Activated CD8-positive, alpha-beta memory T cell treated with anti-CD3 and anti-CD28 coated beads, Interleukin-2, amount 50 U/mL, for 4 hours (primary cell): ENCODE data around the gene KCNK7.

Experiments
- DNase-seq: peaks from one replicate; pipeline ENCODE4 v3.0.0-alpha.2; 2020

KCNK7 gene

DNA sequence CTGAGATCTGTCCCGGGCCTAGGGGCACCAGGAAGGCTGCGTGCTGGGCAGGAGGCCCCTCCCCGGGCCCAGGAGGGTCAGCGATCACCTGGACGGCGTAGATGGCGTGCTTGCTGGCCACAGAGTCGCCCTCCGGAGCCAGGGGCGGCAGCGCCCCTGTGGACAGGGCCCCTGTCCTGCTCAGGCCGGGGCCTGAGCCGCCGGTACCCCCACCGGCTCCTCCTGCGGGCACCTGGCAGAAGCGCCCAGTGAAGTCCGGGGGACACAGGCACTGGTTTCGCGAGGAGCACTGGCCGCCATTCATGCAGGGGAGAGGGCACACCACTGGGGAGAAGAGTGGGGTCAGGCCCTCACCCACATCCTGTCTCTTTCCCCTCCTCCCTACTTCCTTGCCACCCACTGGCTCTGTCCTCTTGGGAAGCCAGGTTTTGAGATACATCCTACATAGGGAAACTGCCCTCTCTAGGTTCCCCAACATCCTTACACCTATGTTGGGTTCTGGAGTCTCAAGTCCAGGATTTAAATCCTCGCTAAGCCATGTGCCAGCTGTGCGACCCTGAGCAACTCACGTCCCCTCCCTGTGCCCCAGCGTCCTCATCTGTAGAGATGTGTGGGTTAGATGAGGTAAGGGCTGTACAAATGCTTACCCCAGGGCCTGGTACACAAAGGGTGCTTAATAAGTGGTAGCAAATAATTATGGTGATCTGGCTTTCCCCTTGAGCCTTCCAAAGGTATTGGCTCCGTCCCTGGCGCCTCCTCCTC is 41.4 kb downstream of the KCNK7 start:
- DNase-seq: no peak

DNA sequence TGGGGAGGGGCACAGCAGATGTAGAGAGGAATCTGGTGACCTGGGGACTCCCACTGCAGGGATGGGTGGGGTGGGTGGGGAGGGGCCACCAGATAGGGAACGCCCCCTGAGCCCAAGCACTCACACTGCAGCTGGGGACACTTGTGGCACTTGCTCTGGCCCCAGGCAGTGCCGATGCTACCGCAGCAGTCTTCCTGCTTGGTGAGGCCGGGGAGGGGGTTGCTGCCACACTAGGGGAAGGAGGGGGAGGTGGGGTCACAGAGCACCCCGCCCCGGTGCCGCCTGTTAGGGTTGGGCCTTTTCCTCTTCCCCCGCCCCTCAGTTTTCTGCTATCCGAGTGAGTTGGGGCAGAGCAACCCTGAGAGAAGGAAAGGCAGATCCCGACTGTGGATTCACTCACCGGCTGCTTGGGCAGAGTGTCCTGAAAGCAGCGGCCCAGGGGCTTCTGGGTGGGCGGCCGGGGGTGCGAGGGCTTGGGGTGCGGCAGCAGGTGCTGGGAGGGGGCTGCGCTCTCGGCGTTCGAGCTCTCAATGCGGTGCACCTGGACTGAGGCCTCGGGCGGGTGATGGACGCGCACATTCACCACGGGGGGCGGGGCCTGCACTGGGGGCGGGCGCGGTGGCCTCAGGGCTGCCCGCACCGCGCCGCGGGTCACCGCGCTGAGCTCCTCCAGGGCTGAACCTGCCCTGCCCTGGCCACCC is 42.1 kb downstream of the KCNK7 start:
- peak; percentile 60 for DNase-seq

DNA sequence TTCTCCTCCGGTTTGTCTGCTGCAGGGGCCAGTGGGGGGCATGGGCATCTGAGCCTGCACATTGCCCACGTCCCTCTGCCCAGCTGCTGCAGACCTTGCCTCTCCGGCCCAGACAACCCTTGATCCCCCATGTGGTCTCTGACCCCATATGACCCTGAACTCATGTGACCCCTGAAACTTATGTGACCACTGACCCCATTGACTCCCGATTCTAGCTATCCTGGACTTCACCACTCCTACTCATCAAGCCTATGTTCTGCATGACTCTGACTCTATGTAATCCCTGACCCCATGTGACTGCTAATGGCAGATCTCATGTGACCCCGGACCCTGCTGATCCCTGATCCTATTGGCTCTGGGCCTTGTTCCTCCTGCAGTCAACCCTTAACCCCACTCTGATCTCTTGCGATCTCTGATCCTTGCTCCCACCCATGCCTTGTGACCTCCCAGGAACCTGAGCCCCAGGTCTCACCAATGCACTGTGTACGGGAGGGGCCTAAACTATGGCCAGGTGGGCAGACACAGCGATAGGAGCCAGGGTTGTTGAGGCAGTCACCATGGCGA is 43.1 kb downstream of the KCNK7 start:
- no peak for DNase-seq

DNA sequence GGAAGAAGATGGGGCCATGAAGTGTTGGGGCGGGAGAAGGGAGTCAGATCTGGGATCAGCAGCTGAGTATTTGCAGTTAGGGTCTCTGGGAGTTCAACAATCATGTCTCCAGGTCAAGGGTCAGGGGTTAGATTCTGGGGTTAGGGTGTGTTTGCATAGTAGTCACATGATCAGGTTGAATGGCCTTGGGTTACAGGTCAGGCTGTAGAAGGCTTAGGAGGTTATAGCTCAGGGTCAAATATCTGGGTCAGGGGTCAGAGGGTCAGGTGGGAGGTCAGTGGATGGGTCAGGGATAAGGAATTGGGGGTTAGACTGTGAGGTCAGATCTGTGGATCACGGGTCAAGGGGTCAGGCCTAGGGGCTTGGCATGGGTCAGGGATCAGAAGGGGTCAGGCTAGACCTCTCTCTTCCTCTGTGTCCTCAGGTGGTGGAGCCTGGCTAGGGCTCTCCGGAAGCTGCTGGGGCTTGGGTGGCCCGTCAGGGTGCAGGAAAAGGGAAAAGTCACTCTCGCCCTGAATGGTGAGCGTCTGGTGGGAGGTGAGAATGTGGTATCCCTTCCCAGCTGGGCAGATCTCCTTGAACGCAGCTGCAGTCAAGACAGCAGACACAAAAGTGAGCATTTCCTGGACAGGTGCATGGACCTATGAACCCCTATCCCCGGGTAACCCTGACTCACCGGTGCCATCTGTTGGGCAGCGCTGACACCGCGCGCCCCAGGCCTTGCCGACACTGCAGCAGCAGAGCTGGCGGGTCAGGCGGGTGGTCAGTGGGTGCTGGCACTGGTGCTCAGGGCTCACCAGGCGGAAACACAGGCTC is 43.8 kb downstream of the KCNK7 start:
- DNase-seq: peak; percentile 71

DNA sequence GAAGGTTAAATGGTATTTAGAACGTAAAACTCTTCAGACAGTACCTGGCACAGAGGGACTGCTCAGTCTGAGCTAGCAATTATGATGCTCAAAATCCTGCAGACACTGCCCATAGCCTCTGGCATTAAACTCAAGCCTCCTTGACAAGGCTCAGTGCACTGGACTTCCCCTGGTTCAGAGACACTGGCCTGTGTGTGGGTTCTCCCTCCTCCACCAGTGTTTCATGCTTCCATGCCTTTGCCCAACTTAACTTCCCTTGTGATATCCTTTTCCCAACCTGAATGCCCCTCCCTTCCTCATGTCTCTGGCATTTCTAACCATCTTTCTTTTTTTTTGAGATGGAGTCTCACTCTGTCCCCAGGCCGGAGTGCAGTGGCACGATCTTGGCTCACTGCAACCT is 46.5 kb downstream of the KCNK7 start:
- no peak for DNase-seq

DNA sequence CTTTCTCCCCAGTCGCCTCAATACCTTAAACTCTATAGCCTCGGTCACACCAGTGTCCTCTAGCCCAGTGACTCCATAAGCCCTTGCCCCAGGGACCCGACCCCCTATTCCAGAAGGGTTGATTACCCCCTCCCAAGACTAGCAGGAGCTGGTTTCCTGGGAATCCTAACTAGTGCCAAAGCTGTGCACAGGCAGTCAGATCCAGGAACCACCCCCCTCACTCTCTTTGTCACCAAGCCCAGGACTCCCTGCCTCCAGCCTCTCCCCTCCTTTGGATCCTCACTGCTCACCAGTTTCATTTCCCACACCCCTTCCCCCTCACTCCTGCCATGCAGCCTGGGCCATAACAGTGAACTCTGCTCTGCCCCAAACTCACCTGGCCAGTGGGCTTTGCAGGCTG is 47.2 kb downstream of the KCNK7 start:
- no peak for DNase-seq

DNA sequence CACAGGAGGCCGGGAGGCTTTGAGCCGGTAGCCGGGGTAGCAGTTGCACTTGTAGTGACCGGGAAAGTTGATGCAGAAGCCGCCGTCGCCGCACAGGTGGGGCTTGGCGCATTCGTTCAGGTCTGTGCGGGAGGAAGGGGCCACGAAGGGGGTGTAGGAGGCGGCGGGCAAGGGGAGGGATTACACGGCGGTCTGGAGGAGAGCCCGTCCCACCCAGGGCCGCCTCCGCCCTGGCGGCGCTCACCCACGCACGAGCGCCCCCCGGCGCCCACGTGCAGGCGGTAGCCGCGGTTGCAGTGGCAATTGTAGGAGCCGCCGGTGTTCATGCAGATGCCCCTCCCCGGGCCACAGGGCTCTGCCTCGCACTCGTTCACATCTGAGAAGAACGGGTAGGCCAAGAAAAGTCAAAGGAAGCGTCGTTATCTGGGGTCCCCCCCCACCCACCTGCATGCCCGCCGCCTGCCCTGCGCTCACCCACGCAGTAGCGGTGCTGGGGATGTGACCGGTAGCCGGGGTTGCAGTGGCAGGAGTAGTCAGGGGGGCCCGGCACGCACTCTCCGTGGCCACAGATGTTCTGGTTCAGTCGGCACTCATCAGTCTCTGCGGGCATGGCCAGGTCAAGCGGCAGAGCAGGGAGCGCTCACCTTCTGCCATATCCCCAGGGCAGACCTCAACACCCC is 48.0 kb downstream of the KCNK7 start:
- peak; percentile 52 for DNase-seq

DNA sequence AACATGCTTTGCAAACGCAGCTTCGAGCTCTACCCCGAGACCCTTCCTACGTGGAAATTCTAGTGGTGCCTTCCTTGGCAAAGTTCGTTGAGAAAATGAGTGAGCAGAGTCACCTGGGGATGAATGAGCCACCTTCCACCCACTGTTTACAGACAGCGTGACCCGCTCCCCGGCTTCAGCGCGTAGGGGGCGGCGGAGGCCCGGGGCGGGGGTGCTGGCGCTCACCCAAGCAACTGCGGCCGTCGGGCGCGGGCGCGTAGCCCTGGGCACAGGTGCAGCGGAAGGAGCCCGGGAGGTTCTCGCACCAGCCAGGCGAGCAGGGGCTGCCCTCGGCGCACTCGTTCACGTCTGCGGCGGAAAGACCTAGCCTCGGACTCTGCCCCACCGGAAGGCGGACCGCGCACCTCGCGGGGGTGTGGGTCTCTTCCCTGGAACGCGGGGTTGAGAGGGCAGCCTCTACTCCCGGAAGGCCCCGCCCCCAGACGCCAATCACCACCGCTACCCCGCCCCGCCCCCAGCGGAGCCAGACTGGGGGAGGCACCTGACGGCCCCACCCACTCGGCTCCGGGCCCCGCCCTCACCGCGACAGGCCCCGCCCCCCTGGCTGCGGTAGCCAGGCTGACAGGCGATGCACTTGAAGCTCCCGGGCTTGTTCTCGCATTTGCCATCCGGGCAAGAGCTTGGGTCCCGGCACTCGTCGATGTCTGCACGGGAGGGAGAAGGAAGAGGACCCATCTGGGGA is 49.2 kb downstream of the KCNK7 start:
- peak; percentile 100 for DNase-seq

DNA sequence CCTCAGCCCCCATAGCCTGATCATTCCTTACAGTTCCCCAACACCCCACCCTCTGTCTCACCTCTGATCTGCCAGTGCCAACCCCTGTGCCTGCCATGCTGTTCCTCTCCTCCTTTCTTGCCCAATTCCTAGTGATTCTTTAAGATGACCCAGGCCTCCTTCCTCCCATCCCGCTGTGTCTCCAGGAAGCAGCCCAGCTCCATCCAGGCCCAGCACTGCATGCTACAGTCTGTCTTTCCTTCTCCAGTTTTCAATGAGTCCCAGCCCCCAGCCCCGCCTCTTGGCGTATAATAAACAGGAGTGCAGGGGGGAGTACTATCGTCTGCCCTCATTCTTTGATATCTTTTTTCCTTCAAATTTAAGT is 49.8 kb downstream of the KCNK7 start:
- DNase-seq: no peak
